Rectal smooth muscle tissue (tissue), 1 donor: ENCODE results near the gene NCCRP1.
"Not testable (repeated sequence)": the region's sequence is repeated elsewhere in the genome, so short reads cannot be mapped to it uniquely, and the experiment has no call there.

Experiments
- H3K27ac ChIP-seq: one replicate; pipeline ENCODE4 v1.7.0; 2013; ENCODE audit warnings: low read depth, low read length, inconsistent platforms
- H3K27me3 ChIP-seq: one replicate; pipeline ENCODE4 v1.7.0; 2013; ENCODE audit warnings: low read length; ENCODE audit not compliant: control insufficient read depth, insufficient read depth
- H3K36me3 ChIP-seq: one replicate; pipeline ENCODE4 v1.7.0; 2013; ENCODE audit warnings: low read length; ENCODE audit not compliant: control insufficient read depth, insufficient read depth
- H3K4me1 ChIP-seq: one replicate; pipeline ENCODE4 v1.7.0; 2013; ENCODE audit warnings: low read length; ENCODE audit not compliant: control insufficient read depth, insufficient read depth
- H3K4me3 ChIP-seq: one replicate; pipeline ENCODE4 v1.7.0; 2013; ENCODE audit warnings: low read length
- H3K9ac ChIP-seq: one replicate; pipeline ENCODE4 v1.7.0; 2013; ENCODE audit warnings: low read length

Gene NCCRP1

DNA sequence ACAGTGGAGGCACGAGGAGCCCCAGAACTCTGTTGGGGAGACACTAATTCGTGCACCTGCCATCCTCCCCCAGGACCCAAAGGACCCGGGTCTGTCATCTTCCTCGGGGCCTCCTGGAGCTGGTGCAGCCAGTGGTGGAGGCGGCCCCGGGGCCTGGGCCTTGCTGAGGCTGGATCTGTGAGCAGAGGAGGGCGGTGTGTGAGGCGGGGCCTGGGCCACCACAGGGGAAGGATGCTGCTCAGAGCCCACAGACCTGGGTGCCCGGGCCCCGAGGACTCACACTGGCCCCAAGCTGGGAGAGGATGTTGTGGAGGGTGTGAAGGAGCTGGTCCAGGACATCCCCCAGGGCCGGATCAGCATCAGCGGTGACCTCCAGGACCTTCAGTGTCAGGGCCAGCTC, 39.8 kb downstream of the NCCRP1 start:
- H3K27me3 ChIP-seq: no peaks in the 10 kb centered on the region
- H3K4me1 ChIP-seq: no peaks in the 10 kb centered on the region
- no peak overlapping the region for H3K9ac ChIP-seq
- H3K36me3 ChIP-seq: no peaks in the 10 kb centered on the region
- H3K4me3 ChIP-seq: no peak overlapping the region
- no peak overlapping the region for H3K27ac ChIP-seq

DNA sequence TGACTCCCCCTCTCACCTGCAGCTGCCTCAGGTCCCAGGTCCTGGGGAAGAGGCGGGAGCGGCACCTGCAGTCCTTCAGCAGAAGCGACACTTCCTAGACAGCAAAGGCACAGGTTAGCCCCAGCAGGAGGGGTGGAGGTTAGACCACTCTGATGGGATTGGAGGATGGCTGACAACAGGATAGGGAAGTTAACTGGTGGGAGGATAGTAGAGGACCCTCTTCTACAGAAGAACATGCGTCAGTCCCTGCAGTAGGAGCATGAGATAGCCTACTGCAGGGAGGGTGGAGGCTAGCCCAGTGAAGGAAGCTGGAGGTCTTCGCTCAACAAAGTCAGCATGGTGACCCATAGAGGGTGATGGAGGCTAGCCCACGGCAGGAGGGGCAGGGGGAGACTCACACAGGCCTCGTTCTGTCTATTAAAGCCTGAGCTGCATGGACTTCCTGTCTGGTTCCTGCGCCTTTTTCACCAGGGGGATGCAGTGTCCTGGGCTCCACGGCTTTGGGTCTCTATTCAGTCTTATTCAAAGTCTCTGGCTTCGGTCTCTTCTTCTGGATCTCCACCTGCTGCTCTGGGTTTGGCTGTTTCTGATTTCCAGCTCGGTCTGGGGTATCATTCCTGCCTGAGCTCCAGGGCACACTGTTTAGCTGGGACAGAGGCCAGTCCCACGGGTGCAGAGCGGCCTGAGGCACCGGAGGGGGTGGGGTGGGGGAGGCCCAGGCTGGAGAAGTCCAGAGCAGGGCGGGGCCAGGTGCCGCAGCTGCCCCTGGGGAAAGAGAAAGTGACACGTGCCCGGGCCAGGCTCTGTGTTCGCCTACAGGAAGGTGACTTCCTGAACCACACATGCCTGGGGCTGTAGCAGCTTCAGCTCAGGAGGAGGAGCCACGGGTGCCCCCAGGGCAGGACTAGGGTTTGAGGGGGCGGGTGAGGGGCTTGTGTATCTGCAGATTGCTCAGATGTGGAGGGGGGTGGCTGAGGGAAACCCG, 40.7 kb downstream of the NCCRP1 start:
- no peaks in the 10 kb centered on the region for H3K36me3 ChIP-seq
- no peak overlapping the region for H3K9ac ChIP-seq
- no peak overlapping the region for H3K4me3 ChIP-seq
- H3K4me1 ChIP-seq: no peaks in the 10 kb centered on the region
- no peak overlapping the region for H3K27ac ChIP-seq
- H3K27me3 ChIP-seq: no peaks in the 10 kb centered on the region

DNA sequence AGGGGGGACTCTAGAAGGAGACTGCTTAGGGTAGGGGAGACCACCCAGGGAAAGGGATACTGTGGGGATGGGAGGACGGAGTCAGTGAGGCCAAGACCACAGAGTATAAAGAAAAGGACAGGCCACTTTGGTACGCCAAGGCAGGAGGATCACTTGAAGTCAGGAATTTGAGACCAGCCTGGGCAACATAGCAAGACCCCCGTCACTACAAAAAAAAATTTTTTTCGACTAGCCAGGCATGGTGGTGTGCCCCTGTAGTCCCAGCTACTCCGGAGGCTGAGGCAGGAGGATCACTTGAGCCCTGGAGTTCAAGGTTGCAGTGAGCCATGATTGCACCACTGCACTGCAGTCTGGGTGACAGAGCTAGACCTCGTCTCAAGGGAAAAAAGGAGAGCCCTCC, 41.4 kb downstream of the NCCRP1 start:
- Histone ChIP-seq H3K4me3 (no peak overlapping the region), H3K4me1 (no peaks in the 10 kb centered on the region), H3K27ac (no peak overlapping the region), H3K27me3 (no peaks in the 10 kb centered on the region), H3K36me3 (no peaks in the 10 kb centered on the region), H3K9ac (no peak overlapping the region)

DNA sequence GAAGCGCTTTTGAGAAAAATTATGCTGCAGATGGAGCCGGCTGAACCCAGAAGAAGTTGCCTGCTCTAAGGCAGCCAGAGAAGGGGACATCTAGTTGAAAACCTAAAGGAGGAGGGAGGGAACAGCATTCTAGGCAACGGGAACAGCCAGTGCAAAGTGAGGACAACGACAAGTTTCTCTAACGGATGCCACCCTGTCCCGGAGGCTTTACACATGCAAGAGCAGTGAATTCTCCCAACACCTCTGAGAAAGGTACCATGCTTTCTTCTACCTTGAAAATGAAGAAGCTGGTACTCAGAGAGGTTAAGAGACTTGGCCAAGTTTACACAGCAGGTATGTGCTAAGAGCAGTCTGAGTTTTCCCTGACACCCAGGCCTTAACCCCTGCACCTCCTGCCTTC, 42.2 kb downstream of the NCCRP1 start:
- Histone ChIP-seq H3K9ac (no peak overlapping the region), H3K36me3 (no peaks in the 10 kb centered on the region), H3K27me3 (no peaks in the 10 kb centered on the region), H3K27ac (no peak overlapping the region), H3K4me3 (no peak overlapping the region), H3K4me1 (no peaks in the 10 kb centered on the region)

DNA sequence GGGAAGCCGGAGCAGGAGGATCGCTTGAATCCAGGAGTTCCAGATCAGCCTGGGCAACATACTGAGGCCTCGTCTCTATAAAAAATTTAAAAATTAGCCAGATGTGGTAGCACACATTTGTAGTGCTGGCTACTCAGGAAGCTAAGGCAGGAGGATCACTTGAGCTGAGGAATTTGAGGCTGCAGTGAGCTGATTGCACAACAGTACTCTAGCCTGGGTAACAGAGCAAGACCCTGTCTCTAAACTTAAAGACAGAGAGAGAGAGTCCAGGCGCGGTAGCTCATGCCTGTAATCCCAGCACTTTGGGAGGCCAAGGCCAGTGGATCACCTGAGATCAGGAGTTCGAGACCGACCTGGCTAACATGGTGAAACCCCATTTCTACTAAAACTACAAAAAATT, 43.7 kb downstream of the NCCRP1 start:
- Histone ChIP-seq H3K9ac (no peak overlapping the region), H3K27ac (no peak overlapping the region), H3K27me3 (no peaks in the 10 kb centered on the region), H3K4me1 (no peaks in the 10 kb centered on the region), H3K36me3 (no peaks in the 10 kb centered on the region), H3K4me3 (no peak overlapping the region)

DNA sequence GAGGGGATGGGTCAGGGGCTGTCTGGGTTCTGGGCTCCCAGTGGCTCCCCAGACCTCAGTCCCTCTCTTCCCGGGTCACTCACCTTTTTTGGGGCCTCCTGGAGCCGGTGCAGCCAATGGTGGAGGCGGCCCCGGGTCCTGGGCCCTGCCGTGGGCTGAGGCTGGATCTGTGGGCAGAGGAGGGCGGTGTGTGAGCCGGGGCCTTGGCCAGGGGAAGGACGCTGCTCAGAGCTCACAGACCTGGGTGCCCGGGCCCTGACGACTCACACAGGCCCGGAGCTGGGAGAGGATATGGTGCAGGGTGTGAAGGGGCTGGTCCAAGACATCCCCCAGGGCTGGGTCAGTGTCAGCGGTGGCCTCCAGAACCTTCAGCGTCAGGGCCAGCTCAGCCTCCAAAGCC, 47.0 kb downstream of the NCCRP1 start:
- H3K27me3 ChIP-seq: peaks cover 10% of the 10 kb centered on the region
- not testable (repeated sequence) for H3K4me1 ChIP-seq

DNA sequence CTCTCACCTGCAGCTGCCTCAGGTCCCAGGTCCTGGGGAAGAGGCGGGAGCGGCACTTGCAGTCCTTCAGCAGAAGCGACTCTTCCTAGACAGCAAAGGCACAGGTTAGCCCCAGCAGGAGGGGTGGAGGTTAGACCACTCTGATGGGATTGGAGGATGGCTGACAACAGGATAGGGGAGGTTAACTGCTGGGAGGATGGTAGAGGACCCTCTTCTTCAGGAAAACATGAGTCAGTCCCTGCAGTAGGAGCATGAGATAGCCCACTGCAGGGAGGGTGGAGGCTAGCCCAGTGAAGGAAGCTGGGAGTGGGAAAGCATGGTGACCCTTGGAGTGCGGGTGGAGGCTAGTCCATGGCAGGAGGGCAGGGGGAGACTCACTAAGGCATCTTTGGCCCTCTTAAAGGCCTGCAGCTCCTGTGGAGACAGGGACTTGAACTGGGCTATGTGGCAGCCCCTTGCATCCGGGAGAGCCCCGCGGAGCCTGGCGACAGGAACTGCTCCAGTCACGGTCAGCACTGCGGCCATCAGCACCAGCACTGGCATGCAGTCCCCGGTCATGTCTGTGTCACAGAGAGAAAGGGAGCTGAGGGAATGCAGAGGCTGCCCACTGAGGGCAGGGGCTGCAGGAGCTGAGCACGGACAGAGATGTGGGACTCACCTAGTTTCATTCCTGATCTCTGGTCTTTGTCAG, 47.8 kb downstream of the NCCRP1 start, which contains the start of gene IFNL3:
IFNL3 (minus strand) TSS at position 597 of the 691 bp plus-strand sequence; CDS start at position 558, 39 bp downstream.
- H3K4me1 ChIP-seq, H3K27ac ChIP-seq, H3K9ac ChIP-seq, H3K4me3 ChIP-seq, H3K36me3 ChIP-seq: not testable (repeated sequence)
- peaks cover 13% of the 10 kb centered on the region for H3K27me3 ChIP-seq

More for the DNA sequence above, 47.0 kb downstream of the NCCRP1 start:
- not testable (repeated sequence) for H3K27ac ChIP-seq, H3K9ac ChIP-seq, H3K36me3 ChIP-seq, H3K4me3 ChIP-seq

DNA sequence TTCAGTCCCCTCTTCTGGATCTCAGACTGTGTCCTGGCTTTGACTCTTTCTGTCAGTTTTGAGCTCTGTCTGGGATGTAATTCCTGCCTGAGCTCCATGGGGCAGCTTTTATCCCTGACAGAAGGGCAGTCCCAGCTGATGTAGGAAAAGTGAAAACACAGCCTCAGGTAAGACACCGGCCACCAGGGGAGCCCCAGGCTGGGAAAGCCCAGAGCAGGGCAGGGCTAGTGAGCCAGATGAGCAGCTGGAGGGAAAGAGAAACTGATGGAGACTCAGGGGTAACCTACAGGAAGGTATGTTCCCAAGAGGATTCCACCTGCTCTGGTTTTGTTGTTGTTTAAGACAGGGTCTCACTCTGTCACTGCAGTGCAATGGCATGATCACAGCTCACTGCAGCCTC, 48.4 kb downstream of the NCCRP1 start:
- not testable (repeated sequence) for H3K27ac ChIP-seq, H3K36me3 ChIP-seq, H3K9ac ChIP-seq, H3K4me1 ChIP-seq, H3K4me3 ChIP-seq
- H3K27me3 ChIP-seq: peaks cover 13% of the 10 kb centered on the region

DNA sequence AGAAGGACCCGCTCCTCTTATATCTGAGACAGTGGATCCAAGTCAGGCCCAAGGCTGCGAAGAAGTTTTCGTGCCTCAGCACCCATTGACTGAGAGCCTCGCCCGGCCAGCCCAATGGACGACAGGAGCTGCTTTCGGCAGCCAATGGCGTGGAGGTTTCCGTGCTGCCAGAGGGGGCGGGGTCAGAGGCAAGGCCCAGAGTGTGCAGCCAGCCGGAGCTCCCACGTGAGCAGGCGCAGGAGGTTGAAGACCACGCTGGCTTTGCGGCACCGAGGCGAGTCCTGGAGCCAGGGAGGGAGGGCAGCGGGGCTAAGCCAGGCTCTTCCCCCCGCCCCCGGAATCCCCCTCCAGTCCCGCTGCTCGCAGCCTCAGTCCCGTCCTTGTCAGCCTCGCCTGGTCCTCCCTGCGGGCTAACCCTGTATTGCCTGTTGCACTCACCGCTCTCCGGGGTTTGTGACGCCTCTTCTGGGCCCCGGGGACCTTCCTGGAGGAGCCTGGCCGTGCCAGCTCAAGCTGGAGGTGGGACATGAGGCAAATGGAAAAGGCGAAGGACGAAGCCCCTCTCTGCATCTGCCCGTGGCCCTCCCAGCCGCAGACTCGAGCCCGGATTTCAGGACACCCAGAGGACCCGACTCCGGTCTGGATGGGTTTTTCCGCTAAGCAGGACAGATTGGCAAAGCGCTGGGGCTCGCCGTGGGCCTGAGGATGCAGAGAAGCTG, 50.3 kb downstream of the NCCRP1 start:
- Histone ChIP-seq H3K4me1 (no peaks in the 10 kb centered on the region), H3K4me3 (peak overlapping the region; percentile 27), H3K27ac (no peak overlapping the region), H3K27me3 (peaks cover 13% of the 10 kb centered on the region), H3K9ac (no peak overlapping the region), H3K36me3 (no peaks in the 10 kb centered on the region)

DNA sequence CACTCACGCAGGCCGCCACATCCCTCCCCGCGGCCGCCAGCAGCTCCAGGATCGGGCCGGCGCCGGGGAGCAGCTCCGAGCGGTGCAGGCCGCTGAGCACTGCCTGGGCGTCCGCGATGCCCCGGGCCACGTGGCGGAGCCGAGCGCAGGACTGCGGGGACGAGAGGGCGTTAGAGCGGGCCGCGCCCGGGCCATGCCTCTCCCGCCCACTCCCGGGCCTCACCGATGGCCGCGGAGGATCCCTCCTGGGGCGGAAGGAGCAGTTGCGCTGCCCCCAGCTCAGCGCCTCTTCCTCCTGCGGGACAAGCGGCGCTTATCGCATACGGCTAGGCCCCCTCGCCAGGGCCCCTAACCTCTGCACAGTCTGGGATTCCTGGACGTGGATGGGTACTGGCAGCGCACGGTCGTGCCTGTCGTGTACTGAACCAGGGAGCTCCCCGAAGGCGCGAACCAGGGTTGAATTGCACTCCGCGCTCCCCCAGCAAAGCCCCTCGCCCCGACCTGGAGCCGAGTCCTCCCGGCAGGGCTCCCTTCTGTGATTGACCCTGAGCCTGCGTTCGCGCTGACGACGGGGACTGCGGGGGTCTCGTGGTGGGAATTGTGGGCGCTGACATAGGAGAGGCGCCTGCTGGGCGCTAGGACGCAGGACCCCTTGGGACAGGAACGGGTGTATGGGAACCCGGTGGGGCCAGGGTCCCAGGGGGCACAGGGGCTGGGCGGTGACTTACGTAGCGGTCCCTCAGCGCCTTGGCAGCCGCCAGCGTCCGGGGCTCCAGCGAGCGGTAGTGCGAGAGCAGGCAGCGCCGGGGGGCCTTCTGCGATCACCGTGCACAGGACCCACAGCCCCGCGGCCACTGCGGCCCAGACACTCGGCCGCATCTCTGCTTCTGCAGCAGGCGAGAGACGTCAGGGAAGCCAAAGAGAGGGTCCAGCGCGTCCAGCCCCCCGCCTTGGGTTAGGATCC, 51.2 kb downstream of the NCCRP1 start:
- no peaks in the 10 kb centered on the region for H3K4me1 ChIP-seq
- H3K9ac ChIP-seq: no peak overlapping the region
- no peaks in the 10 kb centered on the region for H3K36me3 ChIP-seq
- peaks cover 13% of the 10 kb centered on the region for H3K27me3 ChIP-seq
- peak overlapping the region; percentile 27 for H3K4me3 ChIP-seq
- no peak overlapping the region for H3K27ac ChIP-seq

DNA sequence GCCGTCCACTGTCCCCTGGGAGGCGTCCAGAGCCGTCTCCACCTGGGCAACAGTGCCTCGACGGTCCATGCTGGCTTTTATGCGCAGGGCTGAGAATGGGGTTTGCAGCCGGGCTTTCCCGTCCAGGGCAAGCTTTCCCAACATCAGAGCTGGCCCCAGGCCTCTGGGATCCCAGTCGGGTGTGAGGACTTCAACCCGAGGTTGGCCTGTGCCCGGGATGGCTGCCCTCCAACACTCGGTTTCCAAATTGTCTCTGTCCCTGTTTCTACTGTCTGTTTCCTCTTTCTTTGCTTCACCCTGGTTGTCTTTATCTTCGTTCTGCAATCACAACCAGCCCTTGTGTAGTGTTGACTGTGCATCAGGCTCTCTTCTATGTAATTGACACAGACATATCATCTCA, 52.0 kb downstream of the NCCRP1 start, which contains the start of gene IFNL4:
IFNL4 (minus strand) TSS at position 51 of the 400 bp plus-strand sequence.
- H3K27ac ChIP-seq: no peak within 1 kb of the TSS
- no peaks in the 10 kb centered on the region for H3K4me1 ChIP-seq
- no peak within 1 kb of the TSS for H3K9ac ChIP-seq
- H3K27me3 ChIP-seq: peaks cover 13% of the 10 kb centered on the region
- peak within 1 kb of the TSS; percentile 27 for H3K4me3 ChIP-seq
- H3K36me3 ChIP-seq: no peaks in the 10 kb centered on the region
